Coronary artery (tissue), 2 donors: ENCODE results near the gene HAS3.
"Not testable (repeated sequence)": the region's sequence is repeated elsewhere in the genome, so short reads cannot be mapped to it uniquely, and the experiment has no call there.

Experiments used
- DNase-seq: peaks from one replicate; pipeline ENCODE4 v3.0.0-alpha.2; 2017; ENCODE audit warnings: low spot score
- H3K27ac ChIP-seq, 2 donors: fragments of 200-600 bp; sonication (generic); one replicate each; pipeline ENCODE4 v1.5.1; 2016 to 2019
- H3K4me3 ChIP-seq: fragments of 200-600 bp; sonication (generic); 2 replicates; pipeline ENCODE4 v1.5.1; 2016; ENCODE audit warnings: mild to moderate bottlenecking, moderate library complexity
- CTCF ChIP-seq: fragments of 200-600 bp; sonication (generic); IDR thresholded peaks from one replicate; pipeline ENCODE4 v1.5.1; 2019; ENCODE audit warnings: antibody characterized with exemption

The HAS3 gene

DNA sequence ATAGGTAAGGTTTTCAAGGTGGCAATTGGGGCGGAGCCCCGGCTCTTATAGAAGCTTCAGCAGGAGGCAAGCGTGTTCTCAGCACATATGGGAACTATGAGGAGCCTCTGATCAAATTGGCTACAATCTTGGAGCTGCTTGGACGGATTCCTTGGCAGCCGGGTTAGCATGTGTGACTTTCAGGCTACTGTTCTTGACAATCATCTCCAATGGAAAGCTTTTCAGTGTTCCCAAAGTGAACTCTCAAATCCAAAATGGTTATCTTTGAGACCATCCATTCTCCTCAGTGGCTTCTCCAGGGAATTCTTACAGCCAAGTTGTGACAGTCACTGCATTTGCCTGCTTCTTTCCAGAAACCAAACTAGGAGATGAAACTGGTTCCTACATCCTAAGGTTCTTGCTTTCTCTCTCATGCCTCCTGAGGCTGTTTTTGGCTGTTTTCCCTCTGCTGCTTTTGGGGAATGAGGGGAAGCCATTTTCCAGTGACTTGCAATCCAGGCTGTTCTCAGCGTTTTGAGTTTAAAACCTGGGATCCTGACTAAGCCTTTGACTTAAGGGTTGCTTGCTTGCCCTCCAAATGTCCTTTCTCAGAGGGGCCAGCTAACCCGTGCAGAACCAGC, 10.9 kb downstream of the HAS3 start:
- Histone ChIP-seq H3K27ac (no peak overlapping the region), H3K4me3 (no peak overlapping the region)
- no peak for TF ChIP-seq CTCF
- DNase-seq: no peak

DNA sequence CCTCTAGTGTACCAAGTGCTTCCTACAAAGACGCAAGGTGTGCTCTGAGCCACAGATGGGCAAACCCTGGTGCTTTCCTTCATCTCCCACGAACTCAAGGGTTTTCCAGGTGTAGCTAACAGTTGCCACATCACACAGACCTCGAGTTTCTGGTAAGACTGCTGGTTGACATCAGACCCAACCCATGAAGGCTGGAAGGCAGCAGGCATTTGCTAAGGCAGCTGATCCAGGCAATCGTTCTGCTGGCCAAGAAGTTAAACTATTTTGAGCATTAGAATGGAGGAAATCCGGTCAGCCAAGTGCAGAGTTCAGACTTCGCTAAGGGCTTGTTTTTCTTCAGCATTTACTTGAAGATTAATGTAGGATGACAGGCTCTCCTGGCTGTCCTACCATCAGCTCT, 11.5 kb downstream of the HAS3 start:
- Histone ChIP-seq H3K4me3 (no peak overlapping the region), H3K27ac (no peak overlapping the region)
- DNase-seq: no peak
- no peak for TF ChIP-seq CTCF

GRCh38 chr16:69118468-69118867, 13.0 kb downstream of the HAS3 start:
- no peak for TF ChIP-seq CTCF
- Histone ChIP-seq H3K27ac (no peak overlapping the region), H3K4me3 (no peak overlapping the region)
- DNase-seq: no peak

GRCh38 chr16:69118994-69119393, 13.5 kb downstream of the HAS3 start:
- H3K4me3 ChIP-seq: no peak overlapping the region
- no peak for DNase-seq
- H3K27ac ChIP-seq: no peak overlapping the region
- TF ChIP-seq CTCF: no peak

DNA sequence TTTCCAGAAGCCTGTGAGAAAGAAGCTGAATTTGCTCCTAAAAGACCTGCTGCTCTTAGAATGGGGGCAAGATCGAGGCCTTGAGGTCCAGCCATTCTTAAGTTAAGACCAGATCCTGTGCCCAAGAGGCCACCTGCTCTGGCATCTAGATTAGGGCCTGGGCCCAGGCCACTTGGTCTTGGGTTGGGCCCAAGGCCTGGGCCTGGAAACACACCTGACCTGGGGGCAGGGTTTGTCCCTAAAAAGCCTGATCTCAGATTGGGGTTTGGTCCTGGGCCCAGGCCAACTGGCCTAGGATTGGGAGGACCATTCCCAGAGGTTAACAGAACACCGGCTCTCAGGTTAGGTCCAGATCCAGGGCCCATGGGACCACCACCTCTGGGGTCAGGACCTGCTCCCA, 14.1 kb downstream of the HAS3 start:
- no peak for DNase-seq
- Histone ChIP-seq H3K4me3 (no peak overlapping the region), H3K27ac (no peak overlapping the region)
- no peak for TF ChIP-seq CTCF

DNA sequence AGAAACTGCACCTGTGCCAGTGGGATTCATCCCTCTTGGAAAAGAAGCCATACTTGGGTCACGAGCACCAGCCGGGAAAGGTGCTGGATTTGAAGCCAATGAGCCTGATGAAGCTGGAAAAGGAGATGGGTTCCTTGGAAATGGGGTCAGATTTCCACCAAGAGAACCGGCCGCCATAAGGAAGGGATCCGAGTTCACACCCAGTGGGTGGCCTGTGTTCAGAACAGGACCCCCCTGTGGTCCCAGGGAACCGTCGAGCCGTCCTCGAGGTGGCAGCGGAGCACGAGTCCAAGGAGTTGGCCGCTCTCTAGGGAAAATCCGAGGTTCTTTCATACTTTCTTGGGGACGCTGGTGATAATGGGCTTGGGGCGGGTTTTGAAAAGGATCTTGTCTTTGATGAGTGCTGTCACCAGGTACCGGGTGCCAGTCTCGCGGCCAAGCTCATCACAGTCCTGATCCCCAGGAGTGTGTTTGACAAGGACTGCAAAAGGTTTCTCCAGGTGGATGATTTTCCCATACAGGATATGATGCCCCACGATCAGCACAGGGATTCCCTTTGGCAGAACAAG, 14.7 kb downstream of the HAS3 start:
- TF ChIP-seq CTCF: no peak

DNA sequence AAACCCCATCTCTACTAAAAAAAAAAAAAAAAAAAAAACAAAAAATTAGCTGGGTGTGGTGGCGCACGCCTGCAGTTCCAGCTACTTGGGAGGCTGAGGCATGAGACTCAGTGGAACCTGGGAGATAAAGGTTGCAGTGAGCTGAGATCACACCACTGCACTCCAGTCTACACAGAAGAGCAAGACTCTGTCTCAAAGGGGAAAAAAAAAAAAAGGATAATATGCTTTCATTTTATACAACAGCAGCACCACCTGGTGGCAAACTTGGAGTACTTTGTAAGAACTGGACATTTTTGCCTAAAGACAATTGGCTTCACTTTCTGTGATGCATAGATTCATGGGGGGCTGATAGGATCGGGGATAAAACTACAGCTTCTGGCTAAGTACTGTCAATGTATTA, 18.5 kb downstream of the HAS3 start:
- no peak for DNase-seq
- H3K27ac ChIP-seq: no peak overlapping the region
- TF ChIP-seq CTCF: peak; percentile 58

More for the DNA sequence above, 14.7 kb downstream of the HAS3 start:
- DNase-seq: no peak
- Histone ChIP-seq H3K4me3 (no peak overlapping the region), H3K27ac (no peak overlapping the region)

GRCh38 chr16:69124406-69124805, 19.0 kb downstream of the HAS3 start:
- H3K4me3 ChIP-seq, DNase-seq, H3K27ac ChIP-seq: not testable (repeated sequence)

More for the DNA sequence above, 18.5 kb downstream of the HAS3 start:
- no peak overlapping the region for H3K4me3 ChIP-seq

DNA sequence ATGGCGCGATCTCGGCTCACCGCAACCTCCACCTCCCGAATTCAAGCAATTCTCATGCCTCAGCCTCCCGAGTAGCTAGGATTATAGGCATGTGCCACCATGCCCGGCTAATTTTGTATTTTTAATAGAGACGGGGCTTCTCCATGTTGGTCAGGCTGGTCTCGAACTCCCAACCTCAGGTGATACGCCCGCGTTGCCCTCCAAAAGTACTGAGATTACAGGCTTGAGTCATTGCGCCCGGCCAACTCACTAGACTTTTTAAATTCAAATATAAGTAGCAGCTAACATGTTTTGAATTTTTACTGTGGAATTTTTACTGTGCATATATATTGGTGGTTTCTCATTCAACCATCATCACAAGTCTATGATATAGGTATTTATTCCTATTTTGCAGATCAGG, 19.5 kb downstream of the HAS3 start:
- not testable (repeated sequence) for DNase-seq, H3K27ac ChIP-seq, H3K4me3 ChIP-seq
